Lower lobe of right lung (tissue), 2 donors: Measurements from ENCODE around the gene PFDN6. TPM values are rescaled to one million over a fixed set of nuclear protein-coding genes. Genes with fewer than 3 reads are reported as not detected.

Experiments
- ATAC-seq, 2 donors: fragments of 200-7000 bp; cut with Tn5 transposase; one replicate each; pipeline ENCODE4 v1.9.1; 2020 to 2022; ENCODE audit warnings: mild to moderate bottlenecking in 2 of 2, moderate library complexity in 2 of 2
- DNase-seq: peaks from one replicate; pipeline ENCODE4 v3.0.0-alpha.2; 2020
- H3K27ac ChIP-seq: fragments of 200-600 bp; one replicate; pipeline ENCODE4 v1.8.0; 2022
- H3K27me3 ChIP-seq: fragments of 200-600 bp; one replicate; pipeline ENCODE4 v1.8.0; 2022; ENCODE audit warnings: low read depth
- H3K36me3 ChIP-seq: fragments of 200-600 bp; one replicate; pipeline ENCODE4 v1.8.0; 2022; ENCODE audit warnings: mild to moderate bottlenecking
- H3K4me1 ChIP-seq: fragments of 200-600 bp; one replicate; pipeline ENCODE4 v1.8.0; 2022
- H3K4me3 ChIP-seq: fragments of 200-600 bp; one replicate; pipeline ENCODE4 v1.8.0; 2022; ENCODE audit warnings: mild to moderate bottlenecking
- H3K9me3 ChIP-seq: fragments of 200-600 bp; one replicate; pipeline ENCODE4 v1.8.0; 2022
- intact Hi-C: fragments of 100-400 bp; cut with DNase I; formaldehyde crosslinking; loops from one replicate; pipeline ENCODE4 v1.11.0; 2022
- total RNA-seq: library from RNA; stranded (reverse); fragmentation: NEBNext Ultra II Directional; extraction: Animal tissue kit (Norgen Biotek cat#: 25700); gene quantifications from one replicate; pipeline ENCODE4 v1.2.1, GENCODE V29; 2021
- TF ChIP-seq, protein P1 (sequence below): fragments of 200-600 bp; IDR thresholded peaks from one replicate; pipeline ENCODE4 v1.8.0; 2022; ENCODE audit warnings: antibody characterized with exemption, mild to moderate bottlenecking
- donor health status: DM: no; HTN: yes; CAD: no; lungs with severe emphysema.

The PFDN6 gene
- total RNA-seq, 1 donor from 2014 or later: 32.9 TPM

DNA sequence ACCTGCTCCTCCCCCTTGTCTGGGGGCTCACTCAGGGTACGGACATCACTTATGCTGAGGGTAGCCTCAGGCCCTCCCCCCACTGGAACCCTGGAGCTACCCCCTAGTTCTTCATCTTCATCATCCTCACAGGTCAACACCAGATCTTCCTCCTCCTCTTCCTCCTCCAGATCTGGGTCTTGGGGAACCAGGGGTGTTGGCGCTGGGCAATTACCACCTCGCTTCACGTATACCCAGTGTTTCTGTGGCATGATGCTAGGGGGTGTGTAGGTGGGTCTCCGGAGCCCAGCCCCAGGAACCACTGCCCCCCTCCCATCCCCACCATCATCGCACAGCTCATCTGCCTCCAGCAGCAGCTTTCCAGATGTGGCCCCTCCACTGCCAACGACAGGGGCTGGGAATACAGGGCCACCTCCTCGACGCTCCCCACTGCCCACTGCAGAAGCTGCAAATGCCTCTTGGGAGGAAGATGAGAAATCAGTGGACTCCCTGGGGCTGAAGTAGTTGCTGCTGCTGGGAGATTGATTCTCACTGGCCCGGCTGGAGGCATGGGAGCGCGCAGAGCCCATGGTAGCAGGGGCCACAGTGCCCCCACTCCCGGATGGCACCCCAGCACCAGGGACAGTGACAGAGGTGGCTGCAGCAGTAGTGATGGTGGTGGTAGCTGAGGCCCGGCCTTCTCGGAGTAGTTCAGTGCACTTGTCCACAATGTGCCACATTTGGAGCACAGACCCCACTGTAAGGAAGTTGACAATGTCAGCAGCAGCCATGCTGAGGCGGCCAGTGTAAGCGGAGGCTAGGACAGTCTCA is 26.6 kb downstream of the PFDN6 start:
- DNase-seq (no peak), ATAC-seq (no peak)
- H3K36me3 ChIP-seq: peaks cover 36% of the 10 kb centered on the region
- no peak overlapping the region for H3K4me3 ChIP-seq
- intact Hi-C loops: no loop called here
- peaks cover 70% of the 10 kb centered on the region for H3K4me1 ChIP-seq
- H3K9me3 ChIP-seq: no peaks in the 10 kb centered on the region
- H3K27ac ChIP-seq: no peak overlapping the region
- TF ChIP-seq, protein P1, sequence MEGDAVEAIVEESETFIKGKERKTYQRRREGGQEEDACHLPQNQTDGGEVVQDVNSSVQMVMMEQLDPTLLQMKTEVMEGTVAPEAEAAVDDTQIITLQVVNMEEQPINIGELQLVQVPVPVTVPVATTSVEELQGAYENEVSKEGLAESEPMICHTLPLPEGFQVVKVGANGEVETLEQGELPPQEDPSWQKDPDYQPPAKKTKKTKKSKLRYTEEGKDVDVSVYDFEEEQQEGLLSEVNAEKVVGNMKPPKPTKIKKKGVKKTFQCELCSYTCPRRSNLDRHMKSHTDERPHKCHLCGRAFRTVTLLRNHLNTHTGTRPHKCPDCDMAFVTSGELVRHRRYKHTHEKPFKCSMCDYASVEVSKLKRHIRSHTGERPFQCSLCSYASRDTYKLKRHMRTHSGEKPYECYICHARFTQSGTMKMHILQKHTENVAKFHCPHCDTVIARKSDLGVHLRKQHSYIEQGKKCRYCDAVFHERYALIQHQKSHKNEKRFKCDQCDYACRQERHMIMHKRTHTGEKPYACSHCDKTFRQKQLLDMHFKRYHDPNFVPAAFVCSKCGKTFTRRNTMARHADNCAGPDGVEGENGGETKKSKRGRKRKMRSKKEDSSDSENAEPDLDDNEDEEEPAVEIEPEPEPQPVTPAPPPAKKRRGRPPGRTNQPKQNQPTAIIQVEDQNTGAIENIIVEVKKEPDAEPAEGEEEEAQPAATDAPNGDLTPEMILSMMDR: no peak
- no peaks in the 10 kb centered on the region for H3K27me3 ChIP-seq

- H3K4me3 ChIP-seq: peak overlapping the region; percentile 64
- H3K27me3 ChIP-seq: no peaks in the 10 kb centered on the region
- intact Hi-C loops: no loop called here
- DNase-seq: no peak
- H3K9me3 ChIP-seq: no peaks in the 10 kb centered on the region
- H3K4me1 ChIP-seq: peaks cover 70% of the 10 kb centered on the region
- H3K36me3 ChIP-seq: peaks cover 33% of the 10 kb centered on the region
- TF ChIP-seq, protein P1: no peak
- ATAC-seq: no peak
- peak overlapping the region; percentile 24 for H3K27ac ChIP-seq
These were observed 27.4 kb downstream of the PFDN6 start for GRCh38 chr6:33316603-33317418.

- Histone ChIP-seq H3K36me3 (peaks cover 33% of the 10 kb centered on the region), H3K9me3 (no peaks in the 10 kb centered on the region), H3K4me1 (peaks cover 70% of the 10 kb centered on the region), H3K27ac (peak overlapping the region; percentile 84), H3K4me3 (peak overlapping the region; percentile 64), H3K27me3 (no peaks in the 10 kb centered on the region)
- TF ChIP-seq, protein P1: no peak
- no peak for DNase-seq
- intact Hi-C loops: no loop called here
- peak; percentile 1 to 4 for ATAC-seq
These were observed 27.9 kb downstream of the PFDN6 start for GRCh38 chr6:33317419-33317668.

- Histone ChIP-seq H3K4me1 (peaks cover 68% of the 10 kb centered on the region), H3K27ac (peak within 1 kb of the TSS; percentile 84), H3K9me3 (no peaks in the 10 kb centered on the region), H3K4me3 (peak within 1 kb of the TSS; percentile 64), H3K36me3 (peaks cover 33% of the 10 kb centered on the region), H3K27me3 (no peaks in the 10 kb centered on the region)
- ATAC-seq (peak; percentile 80 to 86), DNase-seq (peak; percentile 100)
- TF ChIP-seq, protein P1: no peak
- intact Hi-C loops: no loop called here
These were observed 28.4 kb downstream of the PFDN6 start, which contains the start of gene ZBTB22 for GRCh38 chr6:33317669-33318425. Gene ZBTB22, minus strand, starts transcription at chr6:33317744. Its CDS starts 828 bp downstream, at chr6:33316916.

GRCh38 chr6:33318426-33319073 is 29.1 kb downstream of the PFDN6 start:
- Histone ChIP-seq H3K9me3 (no peaks in the 10 kb centered on the region), H3K27me3 (no peaks in the 10 kb centered on the region), H3K4me3 (peak overlapping the region; percentile 64), H3K4me1 (peaks cover 69% of the 10 kb centered on the region), H3K27ac (peak overlapping the region; percentile 84), H3K36me3 (peaks cover 33% of the 10 kb centered on the region)
- DNase-seq (no peak), ATAC-seq (no peak)
- intact Hi-C loops: no loop called here
- TF ChIP-seq, protein P1: no peak
